Activated CD8-positive, alpha-beta T cell treated with anti-CD3 and anti-CD28 coated beads for 36 hours (primary cell): ENCODE data around the gene LONRF2. TPM values are rescaled to one million over a fixed set of nuclear protein-coding genes. Genes with fewer than 3 reads are reported as not detected.

ENCODE experiments used
- ATAC-seq: fragments of 200-7000 bp; cut with Tn5 transposase; one replicate; pipeline ENCODE4 v1.10.0; 2021; ENCODE audit warnings: mild to moderate bottlenecking, moderate library complexity
- CTCF ChIA-PET: fragments of 350-600 bp; sonication (Branson Sonifier 250); formaldehyde crosslinking; loops from one replicate; lab custom pipeline; 2021; ENCODE audit warnings: antibody characterized with exemption; lab: Charles Lee
- POLR2A ChIA-PET: fragments of 350-600 bp; sonication (Branson Sonifier 250); formaldehyde crosslinking; loops from one replicate; lab custom pipeline; 2021; ENCODE audit warnings: antibody characterized with exemption; lab: Charles Lee
- DNase-seq: peaks from one replicate; pipeline ENCODE4 v3.0.0-alpha.2; 2020
- H3K27ac Mint-ChIP-seq: one replicate; pipeline ENCODE4 v1.8.0; 2021; ENCODE audit warnings: mild to moderate bottlenecking, mixed read lengths
- H3K27me3 Mint-ChIP-seq: one replicate; pipeline ENCODE4 v1.8.0; 2021; ENCODE audit warnings: mixed read lengths
- H3K36me3 Mint-ChIP-seq: one replicate; pipeline ENCODE4 v1.8.0; 2021; ENCODE audit warnings: low read depth, mixed read lengths
- H3K4me1 Mint-ChIP-seq: one replicate; pipeline ENCODE4 v1.8.0; 2021; ENCODE audit warnings: low read depth, mixed read lengths
- H3K4me3 Mint-ChIP-seq: one replicate; pipeline ENCODE4 v1.8.0; 2021; ENCODE audit warnings: mild to moderate bottlenecking, moderate library complexity, mixed read lengths
- H3K9me3 Mint-ChIP-seq: one replicate; pipeline ENCODE4 v1.8.0; 2021; ENCODE audit warnings: mixed read lengths
- CTCF ChIP-seq: fragments of 200-600 bp; IDR thresholded peaks from one replicate; pipeline ENCODE4 v1.8.0; 2022; ENCODE audit warnings: antibody characterized with exemption, mild to moderate bottlenecking
- intact Hi-C: fragments of 100-400 bp; cut with micrococcal nuclease; formaldehyde crosslinking; loops from one replicate; pipeline ENCODE4 v1.10.0; 2022
- total RNA-seq, 2 experiments: library from RNA; stranded (reverse); gene quantifications; one replicate each; pipeline ENCODE4 v1.2.3, GENCODE V29; 2021

The LONRF2 gene
- total RNA-seq, 2 experiments from 2014 or later = 0.04 to 0.20 TPM

GRCh38 chr2:100241236-100241635 is 81.1 kb downstream of the LONRF2 start:
- POLR2A ChIA-PET = no interaction called here
- Mint-ChIP-seq H3K4me3 (no peak overlapping the region), H3K4me1 (peaks cover 2% of the 10 kb centered on the region), H3K36me3 (no peaks in the 10 kb centered on the region), H3K27me3 (peaks cover under 1% of the 10 kb centered on the region), H3K27ac (no peak overlapping the region), H3K9me3 (no peaks in the 10 kb centered on the region)
- TF ChIP-seq CTCF = no peak
- DNase-seq (no peak), ATAC-seq (no peak)
- CTCF ChIA-PET = interaction anchor here (1.4 to 1.9 kb wide), 4 partner anchors 10 to 422 kb away, joined by 4 to 8 read pairs (median 5); no protein-coding TSS in a partner anchor
- intact Hi-C loops = loop anchor here (5.0 kb wide), 1 partner anchor 424 kb away; no protein-coding TSS in a partner anchor

- Mint-ChIP-seq H3K4me3 (no peak overlapping the region), H3K9me3 (no peaks in the 10 kb centered on the region), H3K36me3 (no peaks in the 10 kb centered on the region), H3K4me1 (peaks cover 9% of the 10 kb centered on the region), H3K27ac (no peak overlapping the region), H3K27me3 (no peaks in the 10 kb centered on the region)
- ChIA-PET CTCF (interaction anchor here (1.7 to 1.9 kb wide), 2 partner anchors 22 to 681 kb away, joined by 5 read pairs; no protein-coding TSS in a partner anchor), POLR2A (no interaction called here)
- intact Hi-C loops = loop anchor here (5.0 kb wide), 1 partner anchor 423 kb away; no protein-coding TSS in a partner anchor
- DNase-seq (no peak), ATAC-seq (no peak)
- TF ChIP-seq CTCF = no peak
Measured at GRCh38 chr2:100240386-100240785, 81.9 kb downstream of the LONRF2 start.

- CTCF ChIA-PET = interaction anchor here (1.2 to 1.9 kb wide), 3 partner anchors 23 to 680 kb away, joined by 3 to 5 read pairs (median 5); no protein-coding TSS in a partner anchor
- no peaks in the 10 kb centered on the region for H3K36me3 Mint-ChIP-seq
- H3K27ac Mint-ChIP-seq = no peak overlapping the region
- intact Hi-C loops = loop anchor here (5.0 kb wide), 1 partner anchor 422 kb away; no protein-coding TSS in a partner anchor
- no peak for TF ChIP-seq CTCF
- peaks cover 17% of the 10 kb centered on the region for H3K4me1 Mint-ChIP-seq
- ATAC-seq (no peak), DNase-seq (no peak)
- no peaks in the 10 kb centered on the region for H3K9me3 Mint-ChIP-seq
- POLR2A ChIA-PET = interaction anchor here (1.1 kb wide), 1 partner anchor 34 kb away, joined by 3 read pairs; no protein-coding TSS in a partner anchor
- no peak overlapping the region for H3K4me3 Mint-ChIP-seq
- no peaks in the 10 kb centered on the region for H3K27me3 Mint-ChIP-seq
Measured at GRCh38 chr2:100239486-100240210, 82.7 kb downstream of the LONRF2 start.

DNA sequence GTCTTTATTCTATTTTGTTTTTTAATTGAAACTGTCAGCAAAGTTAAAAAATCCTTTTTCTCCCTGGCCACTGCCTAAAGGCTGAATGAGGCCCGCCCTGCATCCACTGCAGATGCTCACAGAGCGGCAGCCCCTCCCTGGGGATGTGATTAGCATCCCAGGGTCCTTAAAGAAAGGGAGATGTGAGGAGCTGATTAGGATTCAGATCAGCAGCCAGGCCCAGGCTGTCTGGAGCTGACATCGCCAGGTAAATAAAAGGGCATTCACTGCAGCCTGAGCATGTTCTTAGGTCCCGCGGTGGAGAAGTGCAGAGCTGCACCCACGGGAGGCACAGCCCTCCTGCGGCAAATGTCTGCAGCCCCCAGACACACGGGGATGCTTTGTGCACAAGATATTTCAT is 83.8 kb downstream of the LONRF2 start:
- H3K4me1 Mint-ChIP-seq = peaks cover 21% of the 10 kb centered on the region
- no peaks in the 10 kb centered on the region for H3K27me3 Mint-ChIP-seq
- ATAC-seq (no peak), DNase-seq (no peak)
- no peak overlapping the region for H3K27ac Mint-ChIP-seq
- ChIA-PET CTCF (interaction anchor here (1.7 kb wide), 1 partner anchor 679 kb away, joined by 5 read pairs; no protein-coding TSS in a partner anchor), POLR2A (interaction anchor here (1.1 kb wide), 1 partner anchor 32 kb away, joined by 3 read pairs; no protein-coding TSS in a partner anchor)
- no peaks in the 10 kb centered on the region for H3K36me3 Mint-ChIP-seq
- no peak overlapping the region for H3K4me3 Mint-ChIP-seq
- H3K9me3 Mint-ChIP-seq = no peaks in the 10 kb centered on the region
- intact Hi-C loops = no loop called here
- TF ChIP-seq CTCF = no peak

DNA sequence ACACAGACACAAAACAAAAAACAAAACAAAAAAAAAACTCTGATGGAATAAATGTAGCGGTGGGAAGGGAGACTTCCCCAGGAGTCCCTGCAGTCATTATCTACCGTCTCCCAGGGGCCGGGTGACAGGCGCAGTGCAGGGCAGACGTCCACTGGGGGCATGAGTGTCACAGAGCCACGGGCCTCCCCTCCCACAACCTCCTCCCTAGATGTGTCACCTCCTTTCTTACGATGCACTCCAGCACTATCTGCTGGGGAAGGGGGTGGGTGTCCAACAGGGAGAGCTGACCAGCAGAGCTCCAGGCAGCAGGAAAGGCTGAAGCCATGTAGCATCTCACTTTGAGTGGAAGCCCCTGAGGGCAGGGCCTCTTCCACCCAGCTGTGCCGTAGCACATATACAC is 84.5 kb downstream of the LONRF2 start:
- CTCF ChIA-PET = no interaction called here
- Mint-ChIP-seq H3K9me3 (no peaks in the 10 kb centered on the region), H3K27ac (no peak overlapping the region), H3K27me3 (no peaks in the 10 kb centered on the region), H3K4me1 (peaks cover 21% of the 10 kb centered on the region), H3K36me3 (no peaks in the 10 kb centered on the region), H3K4me3 (no peak overlapping the region)
- peak; percentile 17 for DNase-seq
- intact Hi-C loops = no loop called here
- POLR2A ChIA-PET = no interaction called here
- TF ChIP-seq CTCF = no peak
- peak; percentile 57 for ATAC-seq
